Trophoblast cell (in vitro differentiated cells and primary cell): ENCODE results near the gene STK17B.

Experiments
- DNase-seq, 2 donors: peaks; one replicate each; pipeline ENCODE4 v3.0.0-alpha.2; 2016
- H2AFZ ChIP-seq: 2 replicates; pipeline ENCODE4 v1.6.1; 2013; ENCODE audit warnings: low read length, moderate library complexity, mild to moderate bottlenecking; ENCODE audit not compliant: insufficient read depth, poor library complexity
- H2AK5ac ChIP-seq: 2 replicates; pipeline ENCODE4 v1.6.1; 2013; ENCODE audit warnings: mild to moderate bottlenecking, low read length
- H2BK120ac ChIP-seq: 2 replicates; pipeline ENCODE4 v1.6.1; 2013; ENCODE audit warnings: low read length, mild to moderate bottlenecking, moderate library complexity; ENCODE audit not compliant: insufficient read depth, poor library complexity
- H2BK12ac ChIP-seq: 2 replicates; pipeline ENCODE4 v1.6.1; 2013; ENCODE audit warnings: mild to moderate bottlenecking, low read length, moderate library complexity
- H2BK5ac ChIP-seq: 2 replicates; pipeline ENCODE4 v1.6.1; 2013; ENCODE audit warnings: low read length, low read depth, moderate library complexity, mild to moderate bottlenecking; ENCODE audit not compliant: poor library complexity
- H3K14ac ChIP-seq: 2 replicates; pipeline ENCODE4 v1.6.1; 2013; ENCODE audit warnings: mild to moderate bottlenecking, low read length
- H3K18ac ChIP-seq: 2 replicates; pipeline ENCODE4 v1.6.1; 2013; ENCODE audit warnings: mild to moderate bottlenecking, low read length
- H3K23ac ChIP-seq: 2 replicates; pipeline ENCODE4 v1.6.1; 2013; ENCODE audit warnings: low read length
- H3K27ac ChIP-seq: 2 replicates; pipeline ENCODE4 v1.5.1; 2013; ENCODE audit warnings: low read depth, mild to moderate bottlenecking, inconsistent platforms, low read length, moderate library complexity
- H3K27me3 ChIP-seq: 2 replicates; pipeline ENCODE4 v1.6.1; 2013; ENCODE audit warnings: inconsistent platforms, mild to moderate bottlenecking, low read length, moderate library complexity; ENCODE audit not compliant: insufficient read depth
- H3K36me3 ChIP-seq, 2 experiments: 1 replicate in 1 of 2; 2 replicates in 1 of 2; pipeline ENCODE4 v1.6.1; 2013; ENCODE audit warnings: low read length in 2 of 2, mild to moderate bottlenecking in 2 of 2, moderate library complexity in 1 of 2; ENCODE audit not compliant: insufficient read depth in 2 of 2, control insufficient read depth in 1 of 2
- H3K4ac ChIP-seq: 2 replicates; pipeline ENCODE4 v1.6.1; 2013; ENCODE audit warnings: low read depth, mild to moderate bottlenecking, low read length, moderate library complexity
- H3K4me1 ChIP-seq, 2 experiments: 1 replicate in 1 of 2; 2 replicates in 1 of 2; pipeline ENCODE4 v1.6.1; 2013; ENCODE audit warnings: low read length in 2 of 2, mild to moderate bottlenecking in 2 of 2, moderate library complexity in 1 of 2; ENCODE audit not compliant: insufficient read depth in 2 of 2, control insufficient read depth in 1 of 2
- H3K4me2 ChIP-seq: 2 replicates; pipeline ENCODE4 v1.6.1; 2013; ENCODE audit warnings: inconsistent platforms, mild to moderate bottlenecking, low read length, moderate library complexity
- H3K4me3 ChIP-seq: 2 replicates; pipeline ENCODE4 v1.5.1; 2013; ENCODE audit warnings: mild to moderate bottlenecking, low read depth, low read length, inconsistent platforms
- H3K79me1 ChIP-seq: one replicate; pipeline ENCODE4 v1.6.1; 2013; ENCODE audit warnings: low read length
- H3K79me2 ChIP-seq: 2 replicates; pipeline ENCODE4 v1.6.1; 2013; ENCODE audit warnings: low read length, mild to moderate bottlenecking; ENCODE audit not compliant: control insufficient read depth, insufficient read depth, poor library complexity
- H3K9ac ChIP-seq: 2 replicates; pipeline ENCODE4 v1.6.1; 2013; ENCODE audit warnings: mild to moderate bottlenecking, low read length
- H3K9me3 ChIP-seq: 2 replicates; pipeline ENCODE4 v1.6.1; 2013; ENCODE audit warnings: low read depth, mild to moderate bottlenecking, control low read depth, inconsistent platforms, low read length; ENCODE audit not compliant: insufficient read depth
- H4K12ac ChIP-seq: 2 replicates; pipeline ENCODE4 v1.6.1; 2013; ENCODE audit warnings: low read depth, mild to moderate bottlenecking, low read length, moderate library complexity
- H4K8ac ChIP-seq: 2 replicates; pipeline ENCODE4 v1.6.1; 2013; ENCODE audit warnings: low read depth, mild to moderate bottlenecking, low read length, moderate library complexity
- H4K91ac ChIP-seq: one replicate; pipeline ENCODE4 v1.6.1; 2013; ENCODE audit warnings: low read depth, mild to moderate bottlenecking, low read length, moderate library complexity
- WGBS: extraction: QIAGEN DNeasy Blood & Tissue Kit; methylation state at CpG from one replicate; pipeline ENCODE4 v1.1.7; 2013; ENCODE audit warnings: missing lambda C conversion rate; ENCODE audit not compliant: insufficient read length, insufficient coverage; ENCODE audit errors: extremely low coverage; 5-methylcytosine and 5-hydroxymethylcytosine counted together

The STK17B gene

GRCh38 chr2:196173505-196173904, 2.1 kb upstream of the STK17B start:
- Histone ChIP-seq H2BK12ac (no peak overlapping the region), H3K27me3 (no peaks in the 10 kb centered on the region), H2AFZ (no peak overlapping the region), H3K4ac (no peak overlapping the region), H3K27ac (no peak overlapping the region), H3K4me3 (no peak overlapping the region), H2BK5ac (no peak overlapping the region), H3K9me3 (no peaks in the 10 kb centered on the region), H3K4me2 (no peak overlapping the region), H3K36me3 (no peaks in the 10 kb centered on the region), H3K9ac (no peak overlapping the region), H3K14ac (no peak overlapping the region), H3K23ac (no peak overlapping the region), H2BK120ac (no peak overlapping the region), H3K18ac (no peak overlapping the region), H3K4me1 (peaks cover 0 to 3% of the 10 kb centered on the region in 2 experiments), H4K12ac (no peak overlapping the region), H2AK5ac (no peak overlapping the region), H3K79me1 (peaks cover 12% of the 10 kb centered on the region), H3K79me2 (peaks cover 10% of the 10 kb centered on the region), H4K91ac (no peak overlapping the region), H4K8ac (no peak overlapping the region)
- no peak for DNase-seq
- no CpG with 5 or more reads among the region's 5 CpGs for WGBS

DNA sequence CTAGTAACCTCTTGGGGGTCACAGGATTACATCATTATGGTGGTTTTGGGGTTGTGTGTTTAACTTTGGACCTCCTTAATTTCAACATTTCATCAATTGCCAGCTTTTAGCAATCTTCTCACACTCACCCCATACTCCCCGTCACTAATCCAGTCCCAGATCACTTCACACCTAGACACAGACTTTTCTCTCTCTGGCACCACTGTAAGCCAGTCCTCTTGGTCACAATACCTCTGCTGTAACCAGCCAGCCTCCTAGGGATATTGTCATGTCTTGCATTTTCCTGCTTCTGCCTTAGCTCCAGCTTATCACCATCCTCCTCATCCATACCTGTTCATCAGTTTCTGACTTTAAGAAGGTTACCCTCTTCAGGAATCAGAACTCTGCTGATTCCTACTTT, 1.6 kb upstream of the STK17B start:
- Histone ChIP-seq H3K9me3 (no peaks in the 10 kb centered on the region), H3K9ac (no peak overlapping the region), H2BK120ac (no peak overlapping the region), H3K79me1 (peaks cover 12% of the 10 kb centered on the region), H2BK5ac (no peak overlapping the region), H4K12ac (no peak overlapping the region), H3K27ac (no peak overlapping the region), H3K18ac (no peak overlapping the region), H3K4ac (no peak overlapping the region), H3K23ac (no peak overlapping the region), H2AK5ac (no peak overlapping the region), H4K91ac (no peak overlapping the region), H3K79me2 (peaks cover 10% of the 10 kb centered on the region), H2AFZ (no peak overlapping the region), H4K8ac (no peak overlapping the region), H3K14ac (no peak overlapping the region), H3K36me3 (no peaks in the 10 kb centered on the region), H3K4me3 (no peak overlapping the region), H3K4me2 (no peak overlapping the region), H2BK12ac (no peak overlapping the region), H3K4me1 (peaks cover 0 to 3% of the 10 kb centered on the region in 2 experiments), H3K27me3 (no peaks in the 10 kb centered on the region)
- no peak for DNase-seq
- WGBS: 100% methylated on average over 1 of the region's 1 CpG

GRCh38 chr2:196171946-196172345, 568 bp upstream of the STK17B start:
- Histone ChIP-seq H3K4me1 (peaks cover 0 to 3% of the 10 kb centered on the region in 2 experiments), H4K91ac (no peak overlapping the region), H2BK12ac (no peak overlapping the region), H3K79me1 (peaks cover 12% of the 10 kb centered on the region), H3K18ac (no peak overlapping the region), H4K12ac (peak overlapping the region; percentile 22), H4K8ac (peak overlapping the region; percentile 71), H3K23ac (no peak overlapping the region), H3K27me3 (no peaks in the 10 kb centered on the region), H2AK5ac (no peak overlapping the region), H3K27ac (no peak overlapping the region), H3K9ac (no peak overlapping the region), H3K4ac (no peak overlapping the region), H3K4me2 (peak overlapping the region; percentile 81), H3K36me3 (no peaks in the 10 kb centered on the region), H3K9me3 (no peaks in the 10 kb centered on the region), H3K4me3 (peak overlapping the region; percentile 55), H2BK5ac (no peak overlapping the region), H3K79me2 (peaks cover 10% of the 10 kb centered on the region), H2BK120ac (no peak overlapping the region), H3K14ac (peak overlapping the region; percentile 35), H2AFZ (peak overlapping the region; percentile 9)
- no CpG with 5 or more reads among the region's 11 CpGs for WGBS
- DNase-seq: no peak

DNA sequence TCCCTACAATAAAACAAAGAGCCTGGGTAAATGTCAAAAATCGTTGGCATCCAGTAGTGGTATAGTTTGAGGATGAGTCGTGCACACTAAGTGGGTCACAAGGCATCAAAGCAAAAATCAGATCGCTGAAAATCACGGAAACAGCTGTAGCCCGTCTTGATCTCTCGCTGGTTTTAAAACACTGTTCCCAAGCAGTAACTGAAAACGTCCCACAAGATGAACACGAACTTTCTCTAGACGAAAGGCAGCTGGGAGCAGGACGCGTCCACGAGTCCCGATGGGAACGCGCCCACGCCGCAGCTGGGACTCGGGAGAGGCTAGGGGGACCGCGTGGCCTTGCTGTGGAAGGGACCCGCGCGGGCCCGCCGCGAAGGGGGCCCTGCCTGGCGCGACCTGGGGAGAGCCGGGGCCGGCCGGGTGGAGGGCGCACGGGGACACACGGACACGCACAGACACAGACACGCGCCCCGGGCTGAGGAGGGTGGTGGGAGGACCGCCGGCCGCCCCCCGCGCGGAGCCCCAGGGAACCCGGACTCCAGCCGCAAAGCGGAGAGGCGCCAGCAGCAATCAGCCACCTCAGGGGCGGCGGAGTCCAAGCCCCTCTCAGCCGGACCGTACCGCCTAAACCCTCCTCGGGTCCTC, 651 bp downstream of the STK17B start:
- Histone ChIP-seq H2AFZ (peak overlapping the region; percentile 79), H4K91ac (peak overlapping the region; percentile 71), H3K9me3 (no peaks in the 10 kb centered on the region), H3K4me1 (peaks cover 0 to 3% of the 10 kb centered on the region in 2 experiments), H3K4me2 (peak overlapping the region; percentile 83), H3K14ac (peak overlapping the region; percentile 97), H3K27ac (peak overlapping the region; percentile 47), H3K4ac (peak overlapping the region; percentile 82), H3K79me2 (peaks cover 10% of the 10 kb centered on the region), H2AK5ac (no peak overlapping the region), H2BK12ac (no peak overlapping the region), H4K12ac (peak overlapping the region; percentile 0), H3K79me1 (peaks cover 12% of the 10 kb centered on the region), H3K36me3 (no peaks in the 10 kb centered on the region), H3K27me3 (no peaks in the 10 kb centered on the region), H3K9ac (peak overlapping the region; percentile 92), H3K18ac (peak overlapping the region; percentile 98), H3K4me3 (peak overlapping the region; percentile 98), H4K8ac (peak overlapping the region; percentile 83), H2BK120ac (peak overlapping the region; percentile 80), H2BK5ac (peak overlapping the region; percentile 86), H3K23ac (no peak overlapping the region)
- peak; percentile 59 to 85 for DNase-seq
- no CpG with 5 or more reads among the region's 54 CpGs for WGBS
